ENCODE data around the gene IAH1.

IAH1 gene

DNA sequence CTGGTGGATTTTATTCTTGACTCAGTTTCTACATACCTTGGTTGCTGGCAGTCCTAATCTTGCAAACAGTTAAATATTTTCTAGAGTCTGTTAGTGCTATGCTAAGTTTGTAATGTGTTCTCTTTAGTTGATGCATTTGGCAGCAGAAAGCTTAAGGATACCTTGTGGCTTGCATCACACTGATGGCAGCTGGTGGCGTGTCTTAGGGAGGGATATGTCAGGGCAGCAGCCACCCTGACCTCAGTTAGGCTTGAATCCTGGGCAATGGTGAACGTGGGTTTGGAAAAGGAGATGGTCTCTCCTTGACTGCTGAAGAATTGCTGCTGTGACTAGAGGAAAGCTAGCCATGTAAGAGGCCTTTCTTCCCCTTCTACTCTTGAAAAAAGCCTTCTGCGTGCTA, 4.2 kb downstream of the IAH1 start:
- TF ChIP-seq, protein P1, sequence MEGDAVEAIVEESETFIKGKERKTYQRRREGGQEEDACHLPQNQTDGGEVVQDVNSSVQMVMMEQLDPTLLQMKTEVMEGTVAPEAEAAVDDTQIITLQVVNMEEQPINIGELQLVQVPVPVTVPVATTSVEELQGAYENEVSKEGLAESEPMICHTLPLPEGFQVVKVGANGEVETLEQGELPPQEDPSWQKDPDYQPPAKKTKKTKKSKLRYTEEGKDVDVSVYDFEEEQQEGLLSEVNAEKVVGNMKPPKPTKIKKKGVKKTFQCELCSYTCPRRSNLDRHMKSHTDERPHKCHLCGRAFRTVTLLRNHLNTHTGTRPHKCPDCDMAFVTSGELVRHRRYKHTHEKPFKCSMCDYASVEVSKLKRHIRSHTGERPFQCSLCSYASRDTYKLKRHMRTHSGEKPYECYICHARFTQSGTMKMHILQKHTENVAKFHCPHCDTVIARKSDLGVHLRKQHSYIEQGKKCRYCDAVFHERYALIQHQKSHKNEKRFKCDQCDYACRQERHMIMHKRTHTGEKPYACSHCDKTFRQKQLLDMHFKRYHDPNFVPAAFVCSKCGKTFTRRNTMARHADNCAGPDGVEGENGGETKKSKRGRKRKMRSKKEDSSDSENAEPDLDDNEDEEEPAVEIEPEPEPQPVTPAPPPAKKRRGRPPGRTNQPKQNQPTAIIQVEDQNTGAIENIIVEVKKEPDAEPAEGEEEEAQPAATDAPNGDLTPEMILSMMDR (IDR thresholded peaks at IDR 0.05; ENCODE audit: low read depth, low read length) = no peak
- no peaks in the 10 kb centered on the region for H3K9me3 ChIP-seq
- H3K4me1 ChIP-seq = no peaks in the 10 kb centered on the region; the same call in 1 of the 2 replicates
- peaks cover 24% of the 10 kb centered on the region for H3K36me3 ChIP-seq
- H3K4me3 ChIP-seq (ENCODE audit: low read depth, low read length) = no peak overlapping the region
- no peak for DNase-seq
- no peaks in the 10 kb centered on the region for H3K27me3 ChIP-seq

DNA sequence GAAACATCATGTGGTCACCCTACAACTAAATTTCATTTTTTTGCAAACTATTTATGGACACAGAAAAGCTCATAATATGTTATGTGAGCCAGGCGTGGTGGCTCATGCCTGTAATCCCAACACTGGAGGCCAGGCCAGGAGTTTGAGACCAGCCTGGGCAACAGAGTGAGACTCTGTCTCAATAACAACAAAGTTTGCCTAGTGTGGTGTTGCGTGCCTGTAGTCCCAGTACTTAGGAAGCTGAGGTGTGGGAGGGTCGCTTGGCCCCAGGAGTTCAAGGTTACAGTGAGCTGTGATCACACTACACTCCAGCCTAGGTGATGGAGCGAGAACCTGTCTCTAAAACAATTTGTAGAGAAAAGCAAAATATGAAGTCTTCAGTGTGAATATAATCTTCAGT, 5.8 kb downstream of the IAH1 start:
- Histone ChIP-seq H3K4me3 (ENCODE audit: low read depth, low read length) (no peak overlapping the region), H3K36me3 (peaks cover 34% of the 10 kb centered on the region)
- TF ChIP-seq, protein P1 (IDR thresholded peaks at IDR 0.05; ENCODE audit: low read depth, low read length) = no peak

DNA sequence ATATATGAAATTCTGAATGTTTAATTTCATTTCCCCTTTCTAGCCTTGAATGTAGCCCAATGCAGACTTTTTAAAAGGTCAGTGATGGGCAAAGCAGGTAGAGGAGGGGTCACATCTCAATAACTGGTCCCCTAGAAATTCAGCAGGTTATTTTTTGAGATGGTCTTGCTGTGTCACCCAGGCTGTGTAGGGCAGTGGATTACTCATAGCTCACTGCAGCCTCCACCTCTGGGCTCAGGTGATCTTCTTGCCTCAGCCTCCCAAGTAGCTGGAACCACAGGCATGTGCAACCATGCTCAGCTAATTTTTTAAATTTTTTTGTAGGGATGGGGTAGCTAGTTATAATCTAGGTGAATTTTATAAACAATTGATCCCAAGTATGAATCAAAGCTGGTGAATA, 8.8 kb downstream of the IAH1 start:
- no peaks in the 10 kb centered on the region for H3K4me1 ChIP-seq
- no peak for DNase-seq
- H3K9me3 ChIP-seq = no peaks in the 10 kb centered on the region
- no peaks in the 10 kb centered on the region for H3K27me3 ChIP-seq
- TF ChIP-seq, protein P1 (IDR thresholded peaks at IDR 0.05; ENCODE audit: low read depth, low read length) = no peak
- peaks cover 62% of the 10 kb centered on the region for H3K36me3 ChIP-seq
- H3K4me3 ChIP-seq (ENCODE audit: low read depth, low read length) = no peak overlapping the region

More for the DNA sequence above, 5.8 kb downstream of the IAH1 start:
- Histone ChIP-seq H3K27me3 (no peaks in the 10 kb centered on the region), H3K9me3 (no peaks in the 10 kb centered on the region), H3K4me1 (no peaks in the 10 kb centered on the region; the same call in 1 of the 2 replicates)
- no peak for DNase-seq

DNA sequence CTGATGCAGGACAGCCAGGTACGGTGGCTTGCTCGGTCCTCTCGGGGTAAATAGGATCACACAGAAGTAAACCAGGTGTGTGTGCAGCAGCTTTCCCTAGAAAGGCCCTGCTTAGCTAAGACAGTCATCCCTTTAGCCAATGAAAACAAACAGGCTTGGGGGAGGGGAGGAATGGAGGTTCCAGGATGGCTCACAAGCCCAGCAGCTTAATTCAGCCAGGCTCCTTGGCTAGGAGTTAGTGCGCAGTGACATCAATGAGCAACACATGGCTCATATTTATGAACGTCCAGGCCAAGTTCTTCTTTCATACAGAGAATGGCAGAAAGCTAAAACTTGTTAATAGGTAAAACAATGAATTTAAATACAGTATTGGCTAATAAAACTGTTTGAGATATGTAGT, 10.2 kb downstream of the IAH1 start:
- no peaks in the 10 kb centered on the region for H3K27me3 ChIP-seq
- no peak overlapping the region for H3K4me3 ChIP-seq (ENCODE audit: low read depth, low read length)
- DNase-seq = no peak
- peaks cover 71% of the 10 kb centered on the region for H3K36me3 ChIP-seq
- no peaks in the 10 kb centered on the region for H3K4me1 ChIP-seq
- H3K9me3 ChIP-seq = no peaks in the 10 kb centered on the region
- TF ChIP-seq, protein P1 (IDR thresholded peaks at IDR 0.05; ENCODE audit: low read depth, low read length) = no peak

DNA sequence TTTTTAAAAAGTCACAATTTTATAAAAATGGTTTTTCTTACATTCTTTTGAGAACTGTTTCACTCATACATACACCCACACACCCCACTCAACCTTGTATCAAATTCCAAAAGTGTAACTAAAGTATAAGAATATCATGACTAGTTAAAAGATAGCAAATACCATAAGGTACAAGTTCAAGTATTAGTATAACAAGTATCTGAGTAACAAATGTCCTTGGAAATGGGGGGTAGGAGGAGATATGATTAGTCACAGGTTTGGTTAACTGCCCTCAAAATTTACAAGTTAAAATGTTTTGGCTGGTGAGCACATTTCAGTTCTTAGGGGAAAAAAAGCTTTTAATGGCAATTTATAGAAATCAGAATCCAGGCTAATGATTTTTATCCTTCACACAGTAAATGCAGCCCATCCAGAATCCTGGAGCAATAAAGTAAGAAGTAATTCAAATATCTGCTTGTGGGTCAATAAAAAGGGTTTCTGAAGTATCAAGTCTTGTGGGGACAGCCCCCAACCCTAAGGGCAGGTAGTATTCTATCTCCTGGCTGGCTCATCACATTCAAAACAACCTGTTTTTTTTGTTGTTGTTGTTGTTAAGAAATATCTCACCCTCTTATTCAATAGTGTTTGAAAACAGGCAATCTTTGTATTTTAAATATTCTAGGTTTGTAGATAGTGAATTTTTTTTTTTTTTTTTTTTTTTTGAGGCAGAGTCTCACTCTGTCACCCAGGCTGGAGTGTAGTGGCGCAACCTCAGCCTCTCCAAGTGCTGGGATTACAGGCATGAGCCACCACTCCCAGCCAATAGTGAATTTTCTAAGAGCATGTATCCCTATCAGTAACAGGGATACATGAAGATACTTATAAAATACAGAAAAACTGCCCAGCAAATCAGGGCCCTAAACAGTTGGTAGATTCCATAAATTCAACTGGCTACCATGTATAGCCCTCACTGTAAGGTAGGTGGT, 14.5 kb downstream of the IAH1 start:
- Histone ChIP-seq H3K4me1 (no peaks in the 10 kb centered on the region), H3K9me3 (no peaks in the 10 kb centered on the region), H3K27me3 (no peaks in the 10 kb centered on the region), H3K36me3 (peaks cover 88% of the 10 kb centered on the region), H3K4me3 (ENCODE audit: low read depth, low read length) (no peak overlapping the region)
- no peak for DNase-seq
- TF ChIP-seq, protein P1 (IDR thresholded peaks at IDR 0.05; ENCODE audit: low read depth, low read length) = no peak

DNA sequence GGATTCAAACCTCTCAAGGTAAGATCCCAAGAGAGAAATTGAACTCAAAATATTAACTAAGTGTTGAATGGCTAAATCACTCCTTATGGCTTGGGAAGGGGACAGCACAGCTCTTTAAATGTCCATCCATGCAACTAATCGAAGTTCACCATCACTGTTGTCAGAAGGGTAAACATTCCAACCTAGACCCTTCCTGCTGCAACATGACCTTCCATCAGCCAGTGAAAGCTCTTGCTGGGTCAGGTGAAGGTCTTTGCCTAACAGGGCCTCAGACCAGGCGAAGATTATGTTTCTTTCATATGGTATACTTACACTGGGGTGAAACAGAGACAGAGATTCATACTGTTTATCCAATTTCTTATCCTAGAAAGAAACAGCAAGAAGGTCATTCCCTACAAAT, 16.4 kb downstream of the IAH1 start:
- no peak for DNase-seq
- Histone ChIP-seq H3K27me3 (no peaks in the 10 kb centered on the region), H3K4me1 (no peaks in the 10 kb centered on the region), H3K9me3 (no peaks in the 10 kb centered on the region), H3K36me3 (peaks cover 77% of the 10 kb centered on the region), H3K4me3 (ENCODE audit: low read depth, low read length) (no peak overlapping the region)
- TF ChIP-seq, protein P1 (IDR thresholded peaks at IDR 0.05; ENCODE audit: low read depth, low read length) = no peak
